Measurements from ENCODE around the gene CENPO.

Gene CENPO

DNA sequence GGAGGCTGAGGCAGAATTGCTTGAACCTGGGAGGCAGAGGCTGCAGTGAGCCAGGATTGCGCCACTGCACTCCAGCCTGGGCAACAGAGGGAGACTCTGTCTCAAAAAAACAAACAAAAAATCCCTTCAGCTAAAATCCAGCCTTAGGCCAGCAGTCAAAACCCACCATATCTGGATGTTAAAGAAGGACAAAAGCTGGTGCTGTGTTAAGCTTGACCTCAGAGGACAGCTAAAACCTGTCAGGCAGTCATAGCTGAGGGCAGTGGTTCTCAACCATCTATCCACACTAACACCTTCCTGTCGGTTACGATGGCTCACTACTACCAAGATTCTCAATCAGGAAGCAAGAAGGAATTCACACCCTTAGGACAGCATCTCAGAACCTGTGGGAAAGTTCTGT lies 9.6 kb upstream of the CENPO start:
- TF ChIP-seq EZH2phosphoT487 (IDR thresholded peaks at IDR 0.05; ENCODE audit: low read length), result no peak
- TF ChIP-seq EZH2 (optimal IDR thresholded peaks at IDR 0.05; ENCODE audit: low read depth, low read length), result no peak
- TF ChIP-seq, protein P1, sequence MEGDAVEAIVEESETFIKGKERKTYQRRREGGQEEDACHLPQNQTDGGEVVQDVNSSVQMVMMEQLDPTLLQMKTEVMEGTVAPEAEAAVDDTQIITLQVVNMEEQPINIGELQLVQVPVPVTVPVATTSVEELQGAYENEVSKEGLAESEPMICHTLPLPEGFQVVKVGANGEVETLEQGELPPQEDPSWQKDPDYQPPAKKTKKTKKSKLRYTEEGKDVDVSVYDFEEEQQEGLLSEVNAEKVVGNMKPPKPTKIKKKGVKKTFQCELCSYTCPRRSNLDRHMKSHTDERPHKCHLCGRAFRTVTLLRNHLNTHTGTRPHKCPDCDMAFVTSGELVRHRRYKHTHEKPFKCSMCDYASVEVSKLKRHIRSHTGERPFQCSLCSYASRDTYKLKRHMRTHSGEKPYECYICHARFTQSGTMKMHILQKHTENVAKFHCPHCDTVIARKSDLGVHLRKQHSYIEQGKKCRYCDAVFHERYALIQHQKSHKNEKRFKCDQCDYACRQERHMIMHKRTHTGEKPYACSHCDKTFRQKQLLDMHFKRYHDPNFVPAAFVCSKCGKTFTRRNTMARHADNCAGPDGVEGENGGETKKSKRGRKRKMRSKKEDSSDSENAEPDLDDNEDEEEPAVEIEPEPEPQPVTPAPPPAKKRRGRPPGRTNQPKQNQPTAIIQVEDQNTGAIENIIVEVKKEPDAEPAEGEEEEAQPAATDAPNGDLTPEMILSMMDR (IDR thresholded peaks at IDR 0.05; ENCODE audit: low read length), result no peak
- Histone ChIP-seq H3K4me2 (ENCODE audit: low read depth, low read length) (no peak overlapping the region), H3K9me3 (replicated peaks; ENCODE audit: insufficient read depth, low read length) (no peaks in the 10 kb centered on the region), H3F3A (ENCODE audit: insufficient read depth, low read length) (no peaks in the 10 kb centered on the region), H3K9me2 (replicated peaks; ENCODE audit: insufficient read depth, low read length) (no peaks in the 10 kb centered on the region), H3K27me3 (replicated peaks; ENCODE audit: insufficient read depth, low read length) (no peaks in the 10 kb centered on the region), H3K27ac (ENCODE audit: low read length) (no peak overlapping the region), H3K9ac (ENCODE audit: low read length) (no peak overlapping the region), H3K79me2 (ENCODE audit: low read length) (no peaks in the 10 kb centered on the region), H3K4me3 (ENCODE audit: low read length) (no peak overlapping the region), H4K20me1 (ENCODE audit: insufficient read depth, low read length) (no peaks in the 10 kb centered on the region), H2AFZ (ENCODE audit: low read length) (no peak overlapping the region), H3K36me3 (replicated peaks; ENCODE audit: insufficient read depth, low read length) (no peaks in the 10 kb centered on the region), H3K4me1 (ENCODE audit: low read length) (no peaks in the 10 kb centered on the region)
- no peak for DNase-seq

DNA sequence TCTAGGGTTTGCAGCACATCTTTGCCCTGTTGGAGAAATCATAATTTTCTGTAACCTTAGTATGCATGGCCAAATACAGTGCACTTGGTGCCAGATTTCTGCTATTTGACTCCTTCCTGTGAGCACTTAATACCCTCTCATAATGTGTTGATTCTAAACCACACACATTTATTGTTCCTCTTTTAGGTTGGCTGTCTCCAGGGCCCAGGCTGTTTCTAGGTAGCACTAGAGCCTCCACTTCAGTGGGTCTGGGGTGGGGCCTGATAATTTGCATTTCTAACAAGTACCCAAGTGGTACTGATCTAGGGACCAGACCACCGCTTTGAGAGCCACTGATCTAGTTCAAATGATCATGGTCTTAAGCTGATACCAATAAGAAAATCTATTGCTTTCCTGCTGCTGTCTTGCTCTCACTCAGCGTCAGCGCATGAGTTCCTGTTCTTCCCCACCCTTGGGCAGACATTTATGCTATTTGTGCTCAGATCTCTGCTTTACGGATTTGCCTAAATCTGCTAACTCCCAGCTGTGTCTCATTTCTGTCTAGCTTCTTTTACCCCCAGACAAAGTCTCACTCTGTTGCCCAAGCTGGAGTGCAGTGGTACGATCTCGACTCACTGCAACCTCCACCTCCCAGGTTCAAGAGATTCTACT lies 7.4 kb upstream of the CENPO start:
- Histone ChIP-seq H3F3A (ENCODE audit: insufficient read depth, low read length) (no peaks in the 10 kb centered on the region), H3K9me2 (replicated peaks; ENCODE audit: insufficient read depth, low read length) (no peaks in the 10 kb centered on the region), H2AFZ (ENCODE audit: low read length) (no peak overlapping the region), H3K4me3 (ENCODE audit: low read length) (no peak overlapping the region), H3K9me3 (replicated peaks; ENCODE audit: insufficient read depth, low read length) (no peaks in the 10 kb centered on the region), H3K27me3 (replicated peaks; ENCODE audit: insufficient read depth, low read length) (no peaks in the 10 kb centered on the region), H3K9ac (ENCODE audit: low read length) (no peak overlapping the region), H3K4me1 (ENCODE audit: low read length) (no peaks in the 10 kb centered on the region), H4K20me1 (ENCODE audit: insufficient read depth, low read length) (no peaks in the 10 kb centered on the region), H3K27ac (ENCODE audit: low read length) (no peak overlapping the region), H3K4me2 (ENCODE audit: low read depth, low read length) (no peak overlapping the region), H3K79me2 (ENCODE audit: low read length) (no peaks in the 10 kb centered on the region), H3K36me3 (replicated peaks; ENCODE audit: insufficient read depth, low read length) (no peaks in the 10 kb centered on the region)
- TF ChIP-seq, protein P1 (IDR thresholded peaks at IDR 0.05; ENCODE audit: low read length), result no peak
- TF ChIP-seq EZH2 (optimal IDR thresholded peaks at IDR 0.05; ENCODE audit: low read depth, low read length), result no peak
- TF ChIP-seq EZH2phosphoT487 (IDR thresholded peaks at IDR 0.05; ENCODE audit: low read length), result no peak
- DNase-seq, result no peak

DNA sequence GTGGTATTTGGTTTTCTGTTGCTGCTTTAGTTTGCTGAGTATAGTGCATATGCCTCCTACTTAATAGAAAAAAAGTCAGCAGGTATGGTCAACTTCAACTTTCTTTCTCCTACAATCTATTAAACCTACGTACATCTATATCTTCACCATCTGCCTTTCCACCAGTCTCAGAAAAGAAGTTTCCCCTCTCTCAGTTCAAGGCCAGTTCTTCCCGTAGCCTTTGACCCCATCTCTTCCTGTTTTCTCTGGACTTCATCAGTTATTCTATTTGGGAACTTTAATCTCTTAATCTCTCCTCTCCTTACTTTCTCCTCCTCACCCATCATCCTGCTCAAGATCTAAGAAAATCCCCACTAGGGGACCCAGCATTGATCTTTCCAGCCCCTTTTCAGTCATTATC lies 5.7 kb upstream of the CENPO start:
- no peak for DNase-seq
- Histone ChIP-seq H3K9me3 (replicated peaks; ENCODE audit: insufficient read depth, low read length) (no peaks in the 10 kb centered on the region), H3K79me2 (ENCODE audit: low read length) (no peaks in the 10 kb centered on the region), H3K9me2 (replicated peaks; ENCODE audit: insufficient read depth, low read length) (no peaks in the 10 kb centered on the region), H3K27me3 (replicated peaks; ENCODE audit: insufficient read depth, low read length) (no peaks in the 10 kb centered on the region), H3K9ac (ENCODE audit: low read length) (no peak overlapping the region), H3K4me2 (ENCODE audit: low read depth, low read length) (no peak overlapping the region), H4K20me1 (ENCODE audit: insufficient read depth, low read length) (no peaks in the 10 kb centered on the region), H3K36me3 (replicated peaks; ENCODE audit: insufficient read depth, low read length) (no peaks in the 10 kb centered on the region), H3K4me3 (ENCODE audit: low read length) (no peak overlapping the region), H3K27ac (ENCODE audit: low read length) (no peak overlapping the region), H3K4me1 (ENCODE audit: low read length) (no peaks in the 10 kb centered on the region), H3F3A (ENCODE audit: insufficient read depth, low read length) (peaks cover 3% of the 10 kb centered on the region; the same call in 1 of the 2 replicates), H2AFZ (ENCODE audit: low read length) (no peak overlapping the region)
- TF ChIP-seq EZH2phosphoT487 (IDR thresholded peaks at IDR 0.05; ENCODE audit: low read length), result no peak
- TF ChIP-seq EZH2 (optimal IDR thresholded peaks at IDR 0.05; ENCODE audit: low read depth, low read length), result no peak
- TF ChIP-seq, protein P1 (IDR thresholded peaks at IDR 0.05; ENCODE audit: low read length), result no peak
